Measurements from ENCODE around the gene SYMPK.

Gene SYMPK

DNA sequence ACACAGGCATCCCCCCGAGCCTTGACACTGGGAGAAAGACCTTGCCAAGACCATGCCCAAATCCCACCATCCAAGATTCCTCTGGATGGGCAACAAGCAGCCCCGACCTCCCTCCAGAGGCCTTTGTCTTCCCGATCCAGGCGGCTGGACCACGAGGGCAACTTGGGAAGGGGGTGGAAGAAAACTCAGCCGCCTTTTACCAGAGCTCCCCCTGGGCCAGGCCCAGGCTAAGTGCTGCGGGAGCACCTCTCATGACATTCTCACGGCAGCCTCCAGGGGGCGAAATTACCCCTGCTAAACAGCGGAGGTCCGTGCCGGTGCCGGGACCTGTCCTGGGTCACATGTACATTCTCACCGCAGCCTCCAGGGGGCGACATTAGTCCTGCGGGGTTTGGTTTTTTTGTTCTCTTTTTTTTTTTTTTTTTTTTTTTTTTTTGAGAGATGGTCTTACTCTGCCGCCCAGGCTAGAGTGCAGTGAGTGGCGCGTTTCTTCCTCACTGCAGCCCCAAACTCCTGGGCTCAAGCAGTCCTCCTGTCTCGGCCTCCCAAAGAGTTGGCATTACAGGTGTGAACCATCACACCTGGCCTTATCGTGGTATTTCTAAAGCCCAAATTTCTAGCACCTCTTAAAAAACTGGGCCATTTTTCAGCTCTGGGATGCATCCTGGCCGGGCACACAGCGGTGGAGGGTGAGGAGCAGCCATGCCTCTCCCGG, 45.8 kb downstream of the SYMPK start (continued):
- peak; percentile 26; the same call in 1 of the 2 replicates for TF ChIP-seq ZNF629 (tag by site-specific recombination; IDR thresholded peaks at IDR 0.05)
- TF ChIP-seq, protein P1, sequence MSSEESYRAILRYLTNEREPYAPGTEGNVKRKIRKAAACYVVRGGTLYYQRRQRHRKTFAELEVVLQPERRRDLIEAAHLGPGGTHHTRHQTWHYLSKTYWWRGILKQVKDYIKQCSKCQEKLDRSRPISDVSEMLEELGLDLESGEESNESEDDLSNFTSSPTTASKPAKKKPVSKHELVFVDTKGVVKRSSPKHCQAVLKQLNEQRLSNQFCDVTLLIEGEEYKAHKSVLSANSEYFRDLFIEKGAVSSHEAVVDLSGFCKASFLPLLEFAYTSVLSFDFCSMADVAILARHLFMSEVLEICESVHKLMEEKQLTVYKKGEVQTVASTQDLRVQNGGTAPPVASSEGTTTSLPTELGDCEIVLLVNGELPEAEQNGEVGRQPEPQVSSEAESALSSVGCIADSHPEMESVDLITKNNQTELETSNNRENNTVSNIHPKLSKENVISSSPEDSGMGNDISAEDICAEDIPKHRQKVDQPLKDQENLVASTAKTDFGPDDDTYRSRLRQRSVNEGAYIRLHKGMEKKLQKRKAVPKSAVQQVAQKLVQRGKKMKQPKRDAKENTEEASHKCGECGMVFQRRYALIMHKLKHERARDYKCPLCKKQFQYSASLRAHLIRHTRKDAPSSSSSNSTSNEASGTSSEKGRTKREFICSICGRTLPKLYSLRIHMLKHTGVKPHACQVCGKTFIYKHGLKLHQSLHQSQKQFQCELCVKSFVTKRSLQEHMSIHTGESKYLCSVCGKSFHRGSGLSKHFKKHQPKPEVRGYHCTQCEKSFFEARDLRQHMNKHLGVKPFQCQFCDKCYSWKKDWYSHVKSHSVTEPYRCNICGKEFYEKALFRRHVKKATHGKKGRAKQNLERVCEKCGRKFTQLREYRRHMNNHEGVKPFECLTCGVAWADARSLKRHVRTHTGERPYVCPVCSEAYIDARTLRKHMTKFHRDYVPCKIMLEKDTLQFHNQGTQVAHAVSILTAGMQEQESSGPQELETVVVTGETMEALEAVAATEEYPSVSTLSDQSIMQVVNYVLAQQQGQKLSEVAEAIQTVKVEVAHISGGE (tag by site-specific recombination; conservative IDR thresholded peaks at IDR 0.05; ENCODE audit: low read depth): no peak
- TF ChIP-seq IKZF3 (tag by site-specific recombination; IDR thresholded peaks at IDR 0.05): no peak
- no peak for TF ChIP-seq ZNF23 (tag by site-specific recombination; IDR thresholded peaks at IDR 0.05; ENCODE audit: borderline replicate concordance)
- TF ChIP-seq ZNF302 (tag by site-specific recombination; IDR thresholded peaks at IDR 0.05; ENCODE audit: low read depth): no peak
- no peak for TF ChIP-seq ZNF10 (tag by site-specific recombination; IDR thresholded peaks at IDR 0.05)
- no peak for TF ChIP-seq ZNF155 (tag by site-specific recombination; IDR thresholded peaks at IDR 0.05)
- peak; percentile 44; the same call in 1 of the 2 replicates for TF ChIP-seq SP7 (tag by site-specific recombination; IDR thresholded peaks at IDR 0.05)
- TF ChIP-seq HOXD13 (CRISPR knock-in tag; IDR thresholded peaks at IDR 0.05; ENCODE audit: borderline replicate concordance): no peak
- TF ChIP-seq GFI1B (tag by site-specific recombination; IDR thresholded peaks at IDR 0.05): no peak
- no peak for TF ChIP-seq KLF10 (tag by site-specific recombination; IDR thresholded peaks at IDR 0.05)
- TF ChIP-seq, protein P2, sequence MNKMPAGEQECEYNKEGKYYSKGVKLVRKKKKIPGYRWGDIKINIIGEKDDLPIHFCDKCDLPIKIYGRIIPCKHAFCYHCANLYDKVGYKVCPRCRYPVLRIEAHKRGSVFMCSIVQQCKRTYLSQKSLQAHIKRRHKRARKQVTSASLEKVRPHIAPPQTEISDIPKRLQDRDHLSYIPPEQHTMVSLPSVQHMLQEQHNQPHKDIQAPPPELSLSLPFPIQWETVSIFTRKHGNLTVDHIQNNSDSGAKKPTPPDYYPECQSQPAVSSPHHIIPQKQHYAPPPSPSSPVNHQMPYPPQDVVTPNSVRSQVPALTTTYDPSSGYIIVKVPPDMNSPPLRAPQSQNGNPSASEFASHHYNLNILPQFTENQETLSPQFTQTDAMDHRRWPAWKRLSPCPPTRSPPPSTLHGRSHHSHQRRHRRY (tag by site-specific recombination; IDR thresholded peaks at IDR 0.05): no peak
- no peak for TF ChIP-seq ZNF600 (tag by site-specific recombination; IDR thresholded peaks at IDR 0.05)
- no peak for TF ChIP-seq ZNF48 (tag by site-specific recombination; IDR thresholded peaks at IDR 0.05)
- TF ChIP-seq ZNF830 (tag by site-specific recombination; IDR thresholded peaks at IDR 0.05; ENCODE audit: low read depth): no peak
- TF ChIP-seq ZNF132 (tag by site-specific recombination; IDR thresholded peaks at IDR 0.05; ENCODE audit: borderline replicate concordance): no peak
- peak; percentile 46; the same call in 1 of the 2 replicates for TF ChIP-seq ZEB2 (tag by site-specific recombination; IDR thresholded peaks at IDR 0.05)
- TF ChIP-seq, protein P3, sequence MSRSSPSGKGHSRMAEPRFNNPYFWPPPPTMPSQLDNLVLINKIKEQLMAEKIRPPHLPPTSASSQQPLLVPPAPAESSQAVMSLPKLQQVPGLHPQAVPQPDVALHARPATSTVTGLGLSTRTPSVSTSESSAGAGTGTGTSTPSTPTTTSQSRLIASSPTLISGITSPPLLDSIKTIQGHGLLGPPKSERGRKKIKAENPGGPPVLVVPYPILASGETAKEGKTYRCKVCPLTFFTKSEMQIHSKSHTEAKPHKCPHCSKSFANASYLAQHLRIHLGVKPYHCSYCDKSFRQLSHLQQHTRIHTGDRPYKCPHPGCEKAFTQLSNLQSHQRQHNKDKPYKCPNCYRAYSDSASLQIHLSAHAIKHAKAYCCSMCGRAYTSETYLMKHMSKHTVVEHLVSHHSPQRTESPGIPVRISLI (tag by site-specific recombination; IDR thresholded peaks at IDR 0.05): peak; percentile 100
- TF ChIP-seq, protein P4, sequence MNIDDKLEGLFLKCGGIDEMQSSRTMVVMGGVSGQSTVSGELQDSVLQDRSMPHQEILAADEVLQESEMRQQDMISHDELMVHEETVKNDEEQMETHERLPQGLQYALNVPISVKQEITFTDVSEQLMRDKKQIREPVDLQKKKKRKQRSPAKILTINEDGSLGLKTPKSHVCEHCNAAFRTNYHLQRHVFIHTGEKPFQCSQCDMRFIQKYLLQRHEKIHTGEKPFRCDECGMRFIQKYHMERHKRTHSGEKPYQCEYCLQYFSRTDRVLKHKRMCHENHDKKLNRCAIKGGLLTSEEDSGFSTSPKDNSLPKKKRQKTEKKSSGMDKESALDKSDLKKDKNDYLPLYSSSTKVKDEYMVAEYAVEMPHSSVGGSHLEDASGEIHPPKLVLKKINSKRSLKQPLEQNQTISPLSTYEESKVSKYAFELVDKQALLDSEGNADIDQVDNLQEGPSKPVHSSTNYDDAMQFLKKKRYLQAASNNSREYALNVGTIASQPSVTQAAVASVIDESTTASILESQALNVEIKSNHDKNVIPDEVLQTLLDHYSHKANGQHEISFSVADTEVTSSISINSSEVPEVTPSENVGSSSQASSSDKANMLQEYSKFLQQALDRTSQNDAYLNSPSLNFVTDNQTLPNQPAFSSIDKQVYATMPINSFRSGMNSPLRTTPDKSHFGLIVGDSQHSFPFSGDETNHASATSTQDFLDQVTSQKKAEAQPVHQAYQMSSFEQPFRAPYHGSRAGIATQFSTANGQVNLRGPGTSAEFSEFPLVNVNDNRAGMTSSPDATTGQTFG (tag by site-specific recombination; IDR thresholded peaks at IDR 0.05; ENCODE audit: borderline replicate concordance): no peak
- TF ChIP-seq BCL11A (tag by site-specific recombination; IDR thresholded peaks at IDR 0.05; ENCODE audit: low read depth): no peak; the same call in 1 of the 2 replicates
- TF ChIP-seq, protein P5, sequence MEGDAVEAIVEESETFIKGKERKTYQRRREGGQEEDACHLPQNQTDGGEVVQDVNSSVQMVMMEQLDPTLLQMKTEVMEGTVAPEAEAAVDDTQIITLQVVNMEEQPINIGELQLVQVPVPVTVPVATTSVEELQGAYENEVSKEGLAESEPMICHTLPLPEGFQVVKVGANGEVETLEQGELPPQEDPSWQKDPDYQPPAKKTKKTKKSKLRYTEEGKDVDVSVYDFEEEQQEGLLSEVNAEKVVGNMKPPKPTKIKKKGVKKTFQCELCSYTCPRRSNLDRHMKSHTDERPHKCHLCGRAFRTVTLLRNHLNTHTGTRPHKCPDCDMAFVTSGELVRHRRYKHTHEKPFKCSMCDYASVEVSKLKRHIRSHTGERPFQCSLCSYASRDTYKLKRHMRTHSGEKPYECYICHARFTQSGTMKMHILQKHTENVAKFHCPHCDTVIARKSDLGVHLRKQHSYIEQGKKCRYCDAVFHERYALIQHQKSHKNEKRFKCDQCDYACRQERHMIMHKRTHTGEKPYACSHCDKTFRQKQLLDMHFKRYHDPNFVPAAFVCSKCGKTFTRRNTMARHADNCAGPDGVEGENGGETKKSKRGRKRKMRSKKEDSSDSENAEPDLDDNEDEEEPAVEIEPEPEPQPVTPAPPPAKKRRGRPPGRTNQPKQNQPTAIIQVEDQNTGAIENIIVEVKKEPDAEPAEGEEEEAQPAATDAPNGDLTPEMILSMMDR (tag by site-specific recombination; IDR thresholded peaks at IDR 0.05): peak; percentile 99
- TF ChIP-seq ZNF571 (tag by site-specific recombination; IDR thresholded peaks at IDR 0.05): no peak
- TF ChIP-seq ZNF660 (tag by site-specific recombination; IDR thresholded peaks at IDR 0.05): peak; percentile 71
- TF ChIP-seq, protein P6, sequence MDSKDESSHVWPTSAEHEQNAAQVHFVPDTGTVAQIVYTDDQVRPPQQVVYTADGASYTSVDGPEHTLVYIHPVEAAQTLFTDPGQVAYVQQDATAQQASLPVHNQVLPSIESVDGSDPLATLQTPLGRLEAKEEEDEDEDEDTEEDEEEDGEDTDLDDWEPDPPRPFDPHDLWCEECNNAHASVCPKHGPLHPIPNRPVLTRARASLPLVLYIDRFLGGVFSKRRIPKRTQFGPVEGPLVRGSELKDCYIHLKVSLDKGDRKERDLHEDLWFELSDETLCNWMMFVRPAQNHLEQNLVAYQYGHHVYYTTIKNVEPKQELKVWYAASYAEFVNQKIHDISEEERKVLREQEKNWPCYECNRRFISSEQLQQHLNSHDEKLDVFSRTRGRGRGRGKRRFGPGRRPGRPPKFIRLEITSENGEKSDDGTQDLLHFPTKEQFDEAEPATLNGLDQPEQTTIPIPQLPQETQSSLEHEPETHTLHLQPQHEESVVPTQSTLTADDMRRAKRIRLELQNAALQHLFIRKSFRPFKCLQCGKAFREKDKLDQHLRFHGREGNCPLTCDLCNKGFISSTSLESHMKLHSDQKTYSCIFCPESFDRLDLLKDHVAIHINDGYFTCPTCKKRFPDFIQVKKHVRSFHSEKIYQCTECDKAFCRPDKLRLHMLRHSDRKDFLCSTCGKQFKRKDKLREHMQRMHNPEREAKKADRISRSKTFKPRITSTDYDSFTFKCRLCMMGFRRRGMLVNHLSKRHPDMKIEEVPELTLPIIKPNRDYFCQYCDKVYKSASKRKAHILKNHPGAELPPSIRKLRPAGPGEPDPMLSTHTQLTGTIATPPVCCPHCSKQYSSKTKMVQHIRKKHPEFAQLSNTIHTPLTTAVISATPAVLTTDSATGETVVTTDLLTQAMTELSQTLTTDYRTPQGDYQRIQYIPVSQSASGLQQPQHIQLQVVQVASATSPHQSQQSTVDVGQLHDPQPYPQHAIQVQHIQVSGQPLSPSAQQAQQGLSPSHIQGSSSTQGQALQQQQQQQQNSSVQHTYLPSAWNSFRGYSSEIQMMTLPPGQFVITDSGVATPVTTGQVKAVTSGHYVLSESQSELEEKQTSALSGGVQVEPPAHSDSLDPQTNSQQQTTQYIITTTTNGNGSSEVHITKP (tag by site-specific recombination; IDR thresholded peaks at IDR 0.05): peak; percentile 93

Measured in HEK293 (cell line).